PC-9 (cell line): ENCODE measurements around the gene HTT.
"Not testable (repeated sequence)": the region's sequence is repeated elsewhere in the genome, so short reads cannot be mapped to it uniquely, and the experiment has no call there.

Experiments
- CTCF ChIP-seq: fragments of 200-600 bp; sonication (generic); conservative IDR thresholded peaks from 2 replicates; pipeline ENCODE4 v1.6.1; 2017; ENCODE audit warnings: mixed run types, antibody characterized with exemption, mild to moderate bottlenecking, moderate library complexity
- EZH2 ChIP-seq: fragments of 200-600 bp; sonication (generic); IDR thresholded peaks from 2 replicates; pipeline ENCODE4 v1.8.0; 2017; ENCODE audit warnings: antibody characterized with exemption, low read depth

- not testable (repeated sequence) for TF ChIP-seq CTCF, EZH2
Observed at GRCh38 chr4:3051141-3051897, 23.2 kb upstream of the HTT start.
